GM12801 (cell line): Measurements from ENCODE around the gene SLC39A11.

Experiments used
- CTCF ChIP-seq: IDR thresholded peaks from one replicate; pipeline ENCODE4 v1.5.1; 2011; ENCODE audit warnings: control low read depth; ENCODE audit not compliant: insufficient read length; ENCODE audit errors: extremely low read depth

The SLC39A11 gene

GRCh38 chr17:72745241-72745640 is 347.2 kb downstream of the SLC39A11 start:
- no peak for TF ChIP-seq CTCF

- TF ChIP-seq CTCF, result no peak
Observed at GRCh38 chr17:72743037-72743467, 349.4 kb downstream of the SLC39A11 start.

- TF ChIP-seq CTCF, result no peak
Observed at GRCh38 chr17:72737151-72737690, 355.3 kb downstream of the SLC39A11 start.

GRCh38 chr17:72735592-72735991 is 356.9 kb downstream of the SLC39A11 start:
- TF ChIP-seq CTCF, result no peak

GRCh38 chr17:72735048-72735447 is 357.4 kb downstream of the SLC39A11 start:
- TF ChIP-seq CTCF, result no peak

GRCh38 chr17:72734613-72735012 is 357.9 kb downstream of the SLC39A11 start:
- no peak for TF ChIP-seq CTCF

- TF ChIP-seq CTCF, result no peak
Observed at GRCh38 chr17:72733619-72734282, 358.7 kb downstream of the SLC39A11 start.
